Hematopoietic multipotent progenitor cell treated with erythropoietin and hydrocortisone succinate and interleukin-3 and kit ligand, for 15 days (in vitro differentiated cells): ENCODE measurements around the gene MAB21L2.
"Not testable (repeated sequence)": the region's sequence is repeated elsewhere in the genome, so short reads cannot be mapped to it uniquely, and the experiment has no call there.

Experiments
- DNase-seq: peaks from one replicate; pipeline ENCODE4 v3.0.0-alpha.2; 2015; ENCODE audit warnings: low spot score

The MAB21L2 gene

GRCh38 chr4:150582146-150582872 is at the start of gene MAB21L2:
TSS of gene MAB21L2 (plus strand) at chr4:150582151. CDS start at chr4:150583030, 879 bp downstream.
- DNase-seq = no peak

DNA sequence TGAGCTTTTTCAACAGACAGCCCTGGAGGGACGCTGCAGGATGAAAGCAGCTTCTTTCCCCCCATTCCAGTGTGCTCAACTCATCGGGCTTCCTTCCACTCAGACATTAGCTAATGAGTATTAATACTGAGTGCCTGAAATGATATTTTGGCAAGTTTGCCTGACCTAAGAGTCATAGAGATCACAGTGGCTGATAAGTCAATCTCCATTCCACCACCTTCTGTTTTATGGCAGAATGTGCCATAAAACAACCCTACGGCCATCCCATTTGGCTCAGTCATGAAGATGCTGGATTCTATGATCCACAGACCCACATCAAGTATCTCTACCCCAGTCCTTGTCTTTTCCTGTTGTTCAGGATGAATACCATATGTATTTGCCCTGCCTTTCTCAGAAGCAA is 48.3 kb upstream of the MAB21L2 start:
- no peak for DNase-seq

GRCh38 chr4:150534818-150535217 is 47.1 kb upstream of the MAB21L2 start:
- no peak for DNase-seq

GRCh38 chr4:150537911-150538310 is 44.0 kb upstream of the MAB21L2 start:
- not testable (repeated sequence) for DNase-seq

DNA sequence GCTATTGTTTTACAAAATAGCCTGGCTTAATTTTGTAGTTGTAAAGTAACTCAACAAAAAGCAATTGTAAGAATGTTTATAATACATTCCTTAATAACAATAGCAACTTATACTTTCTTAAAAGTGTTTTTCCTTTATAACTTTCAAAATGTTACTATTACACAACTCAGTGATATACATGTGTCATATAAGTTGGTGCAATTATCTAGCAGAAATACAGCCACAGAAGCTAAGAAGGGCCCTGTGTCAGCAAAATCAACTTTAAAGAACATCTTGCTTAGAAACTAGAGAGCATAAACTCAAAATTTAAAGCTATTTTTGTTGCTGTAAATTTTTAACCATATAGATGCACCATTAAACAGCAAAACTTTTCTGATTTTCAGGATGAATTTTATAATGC is 41.4 kb upstream of the MAB21L2 start:
- DNase-seq = no peak

DNA sequence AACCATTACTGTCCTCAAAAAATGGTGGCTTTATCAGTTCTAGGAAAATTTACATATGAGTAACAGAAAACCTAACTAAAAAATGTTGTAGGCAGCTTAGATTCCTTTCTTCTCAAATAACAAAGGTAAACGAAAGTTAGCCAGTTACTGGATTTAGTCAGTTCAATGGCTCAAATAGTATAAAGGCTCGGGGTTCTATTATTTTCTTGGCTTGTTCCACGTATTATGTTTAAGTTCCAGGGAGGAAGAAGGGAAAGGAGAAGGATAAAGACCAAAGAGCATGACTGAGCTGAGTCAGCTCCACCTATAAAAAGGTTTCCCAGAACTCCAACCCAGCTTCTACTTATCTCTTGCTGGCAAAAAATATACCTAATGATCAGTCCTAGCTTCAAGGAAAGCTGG is 41.0 kb upstream of the MAB21L2 start:
- DNase-seq = no peak

DNA sequence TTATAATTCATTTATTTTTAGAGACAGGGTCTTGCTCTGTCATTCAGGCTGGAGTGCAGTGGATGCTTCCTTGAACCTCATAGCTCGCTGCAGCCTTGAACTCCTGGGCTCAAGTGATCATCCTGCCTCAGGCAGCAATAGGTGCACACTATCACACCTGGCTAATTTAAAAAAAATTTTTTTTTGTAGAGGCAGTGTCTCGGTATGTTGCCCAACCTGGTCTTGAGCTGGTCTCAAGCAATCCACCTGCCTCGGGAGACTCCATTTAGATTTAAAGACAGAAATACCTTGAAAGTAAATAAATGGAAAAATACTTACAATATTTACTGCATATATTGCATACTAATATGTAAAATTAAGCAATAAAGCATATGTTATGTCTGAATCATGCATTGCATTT is 40.3 kb upstream of the MAB21L2 start:
- DNase-seq = no peak

DNA sequence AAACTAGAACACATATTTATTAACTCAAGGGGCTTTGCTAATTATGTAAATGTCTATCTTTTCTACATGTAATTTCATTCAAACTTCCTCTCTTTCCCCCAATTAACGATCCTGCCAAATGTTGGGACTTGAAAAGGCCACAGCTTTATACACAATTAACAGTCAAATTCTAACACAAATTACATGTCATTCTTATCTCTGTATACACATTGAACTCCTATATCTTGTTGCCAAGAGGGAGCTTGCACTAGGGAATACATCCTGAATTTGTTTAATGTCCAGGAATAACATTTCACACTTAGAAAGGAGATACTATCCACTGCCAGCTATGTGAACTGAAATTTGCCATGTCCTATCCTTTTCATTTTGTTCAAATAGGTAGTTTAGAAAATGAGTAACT is 38.9 kb upstream of the MAB21L2 start:
- DNase-seq = no peak

GRCh38 chr4:150546286-150546685 is 35.7 kb upstream of the MAB21L2 start:
- DNase-seq = no peak

DNA sequence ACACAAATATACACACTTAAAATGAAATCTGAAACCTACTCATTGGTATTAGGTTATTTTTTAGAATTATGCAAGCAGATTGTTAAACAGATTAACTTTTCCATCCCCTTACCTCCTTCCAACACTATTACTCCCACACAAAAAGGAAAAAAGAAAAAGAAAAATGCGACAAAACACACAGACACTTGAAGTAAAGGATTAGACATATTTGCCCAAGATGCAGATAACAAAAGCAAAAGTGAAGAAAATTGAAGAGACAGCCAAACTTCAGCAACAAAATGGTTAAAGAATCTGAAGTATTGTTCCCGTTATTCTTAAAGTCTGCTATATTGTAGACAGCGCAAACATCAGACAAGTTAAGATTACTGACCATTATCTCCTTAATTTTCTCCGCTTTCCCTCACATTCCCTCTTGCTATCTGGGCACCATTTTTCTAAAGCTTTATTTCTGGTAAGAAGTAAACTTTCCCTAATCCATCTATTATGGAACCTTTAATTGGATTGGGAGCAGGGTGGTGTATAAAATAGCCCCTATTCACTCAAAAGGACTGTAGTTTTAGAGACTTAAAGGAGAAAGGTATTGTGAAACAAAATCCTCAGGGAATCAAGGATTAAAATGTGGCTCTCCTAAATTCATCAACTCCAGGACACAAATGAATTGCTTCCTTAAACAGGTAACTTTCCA is 34.7 kb upstream of the MAB21L2 start:
- DNase-seq = no peak

DNA sequence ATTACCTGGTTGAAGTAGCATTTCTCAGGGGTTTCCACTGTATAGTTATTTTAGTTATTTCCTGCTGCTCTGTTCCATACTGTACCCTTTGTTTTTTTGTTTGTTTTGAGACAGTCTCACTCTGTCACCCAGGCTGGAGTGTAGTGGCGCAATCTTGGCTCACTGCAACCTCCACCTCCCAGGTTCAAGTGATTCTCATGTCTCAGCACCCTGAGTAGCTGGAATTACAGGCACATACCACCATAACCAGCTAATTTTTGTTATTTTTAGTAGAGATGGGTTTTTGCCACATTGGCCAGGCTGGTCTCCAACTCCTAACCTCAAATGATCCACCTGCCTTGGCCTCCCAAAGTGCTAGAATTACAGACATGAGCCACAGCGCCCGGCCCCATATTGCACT is 24.1 kb upstream of the MAB21L2 start:
- not testable (repeated sequence) for DNase-seq

DNA sequence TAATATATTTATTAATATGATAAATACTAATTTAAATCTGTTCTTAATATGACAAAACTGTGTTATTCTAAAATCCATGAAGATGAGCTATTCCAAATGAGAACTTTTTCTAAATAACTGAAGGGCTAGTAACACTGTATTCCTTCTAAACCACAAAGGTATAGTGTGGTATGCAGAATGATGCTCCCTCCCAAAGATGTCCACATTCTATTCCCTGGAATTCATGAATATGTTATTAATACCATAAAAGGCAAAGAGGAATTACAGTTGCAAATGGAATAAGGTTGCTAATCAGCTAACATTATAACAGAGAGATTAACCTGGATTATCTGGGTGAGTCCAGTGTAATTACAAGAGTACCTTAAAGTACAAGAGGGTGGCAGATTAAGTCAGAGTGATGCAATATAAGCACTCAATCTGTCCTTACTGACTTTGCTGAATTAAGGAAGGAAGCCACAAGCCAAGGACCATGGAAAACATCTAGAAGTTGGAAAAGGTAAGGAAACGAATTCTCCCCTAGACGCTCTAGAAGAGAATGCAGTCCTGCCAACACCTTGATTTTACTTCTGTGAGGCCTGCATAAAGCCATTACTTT is 20.7 kb upstream of the MAB21L2 start:
- no peak for DNase-seq

- DNase-seq = no peak
Measured at GRCh38 chr4:150562250-150562649, 19.7 kb upstream of the MAB21L2 start.

- no peak for DNase-seq
Measured at GRCh38 chr4:150562751-150563150, 19.2 kb upstream of the MAB21L2 start.

GRCh38 chr4:150564967-150565366 is 17.0 kb upstream of the MAB21L2 start:
- DNase-seq = not testable (repeated sequence)

- DNase-seq = no peak
Measured at GRCh38 chr4:150567070-150567469, 14.9 kb upstream of the MAB21L2 start.

- DNase-seq = no peak
Measured at GRCh38 chr4:150569384-150569987, 12.5 kb upstream of the MAB21L2 start.

DNA sequence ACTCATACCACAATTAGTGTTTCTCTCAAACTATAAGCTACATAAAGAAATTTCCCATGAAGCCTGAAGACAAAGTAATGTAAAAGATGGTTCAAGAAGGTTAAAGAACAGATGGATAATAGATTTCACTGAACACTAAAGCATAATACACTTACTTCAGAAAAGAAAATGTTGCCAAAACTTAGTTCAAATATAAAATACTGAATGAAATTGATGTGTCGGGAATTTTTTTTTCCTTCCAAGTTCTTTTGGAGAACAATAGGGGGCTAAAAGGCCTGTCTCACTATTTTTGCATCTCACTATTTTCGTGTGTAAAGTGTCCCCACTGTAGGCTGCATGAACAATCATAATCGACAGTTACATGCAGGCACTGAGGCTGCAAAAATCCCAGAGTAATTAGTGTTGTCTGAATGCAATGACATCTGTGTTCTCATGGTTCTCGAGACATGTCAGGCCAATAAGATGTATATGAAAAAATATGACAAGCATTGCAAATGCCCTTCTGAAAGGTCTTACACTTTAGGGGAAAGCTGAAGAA is 11.9 kb upstream of the MAB21L2 start:
- no peak for DNase-seq

- DNase-seq = no peak
Measured at GRCh38 chr4:150570862-150571261, 11.1 kb upstream of the MAB21L2 start.

DNA sequence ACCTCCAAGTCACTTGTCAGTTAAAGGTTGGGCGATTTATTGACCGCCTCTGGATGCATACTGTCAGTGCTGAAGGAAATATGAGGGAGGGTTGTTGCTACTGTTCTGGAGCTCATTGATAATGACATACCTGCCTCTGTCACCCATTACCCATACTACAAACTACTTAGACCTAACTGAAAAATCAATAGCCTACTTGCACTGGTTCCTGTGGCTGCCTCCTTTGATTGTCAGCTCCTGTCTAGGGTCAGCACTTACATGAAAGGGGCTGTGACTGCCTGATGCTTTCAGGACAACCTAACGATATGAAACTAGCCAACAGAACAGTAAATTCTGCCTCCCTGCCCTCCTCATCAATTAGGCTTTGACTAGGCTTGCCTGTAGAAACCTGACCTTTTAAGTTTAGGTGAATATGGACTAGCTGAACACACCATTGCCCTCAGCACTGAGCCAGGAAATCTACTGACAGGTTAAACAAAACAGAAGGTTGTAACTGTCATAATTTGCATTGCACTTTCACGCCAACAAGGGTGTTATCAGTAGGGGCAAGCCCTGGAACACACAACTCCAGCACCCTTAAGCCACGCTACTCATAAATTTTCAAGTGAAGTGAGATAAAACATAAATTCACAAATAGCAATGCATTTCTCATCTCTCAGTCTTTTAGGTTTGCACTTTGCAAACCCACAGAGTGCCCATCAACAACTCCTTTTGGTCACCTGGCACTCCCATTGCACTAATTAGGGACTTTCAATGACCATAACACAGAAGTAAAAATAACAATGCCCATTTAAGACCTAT is 9.0 kb upstream of the MAB21L2 start:
- peak; percentile 12 for DNase-seq

GRCh38 chr4:150573534-150573933 is 8.4 kb upstream of the MAB21L2 start:
- no peak for DNase-seq

DNA sequence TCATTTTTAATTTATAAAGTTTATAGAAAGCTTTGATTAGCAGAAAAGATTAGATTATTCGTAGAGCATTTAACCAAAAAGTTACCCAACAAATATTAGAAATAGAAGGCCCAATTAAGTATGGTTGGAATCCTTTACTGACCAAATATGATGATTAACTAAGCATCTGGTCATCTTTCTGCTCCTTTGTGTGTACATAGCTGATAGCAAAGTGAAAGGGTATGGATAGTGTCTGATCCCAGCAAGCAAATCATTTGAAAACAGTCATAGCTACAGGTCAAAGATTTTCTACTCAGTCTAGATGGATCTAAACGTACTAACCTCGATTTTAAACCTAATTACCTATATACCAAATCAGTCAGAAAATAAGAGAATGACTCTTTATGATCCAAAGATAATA is 7.3 kb upstream of the MAB21L2 start:
- no peak for DNase-seq
